ENCODE measurements around the gene ADGRL4.

DNA sequence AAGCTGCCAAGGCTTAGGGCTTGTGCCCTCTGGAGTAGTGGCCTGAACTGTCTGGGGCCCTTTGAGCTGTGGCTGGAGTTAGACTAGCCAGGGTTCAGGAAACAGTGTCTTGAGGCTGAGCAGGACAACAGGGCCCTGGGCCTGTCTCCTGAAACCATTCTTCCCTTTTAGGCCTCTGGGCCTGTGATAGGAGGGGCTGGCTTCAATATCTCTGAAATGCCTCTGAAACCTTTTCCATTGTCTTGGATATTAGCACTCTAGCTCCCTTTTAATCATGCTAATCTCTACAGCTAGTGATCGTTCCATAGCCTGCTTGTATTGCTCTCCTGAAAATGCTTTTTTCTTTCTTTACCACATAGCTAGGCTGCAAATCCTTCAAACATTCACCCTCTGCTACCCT is 135.3 kb downstream of the ADGRL4 start:
- TF ChIP-seq, protein P1, sequence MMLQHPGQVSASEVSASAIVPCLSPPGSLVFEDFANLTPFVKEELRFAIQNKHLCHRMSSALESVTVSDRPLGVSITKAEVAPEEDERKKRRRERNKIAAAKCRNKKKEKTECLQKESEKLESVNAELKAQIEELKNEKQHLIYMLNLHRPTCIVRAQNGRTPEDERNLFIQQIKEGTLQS (IDR thresholded peaks at IDR 0.05) = no peak
- TF ChIP-seq EZH2 (IDR thresholded peaks at IDR 0.05) = no peak
- TF ChIP-seq, protein P2, sequence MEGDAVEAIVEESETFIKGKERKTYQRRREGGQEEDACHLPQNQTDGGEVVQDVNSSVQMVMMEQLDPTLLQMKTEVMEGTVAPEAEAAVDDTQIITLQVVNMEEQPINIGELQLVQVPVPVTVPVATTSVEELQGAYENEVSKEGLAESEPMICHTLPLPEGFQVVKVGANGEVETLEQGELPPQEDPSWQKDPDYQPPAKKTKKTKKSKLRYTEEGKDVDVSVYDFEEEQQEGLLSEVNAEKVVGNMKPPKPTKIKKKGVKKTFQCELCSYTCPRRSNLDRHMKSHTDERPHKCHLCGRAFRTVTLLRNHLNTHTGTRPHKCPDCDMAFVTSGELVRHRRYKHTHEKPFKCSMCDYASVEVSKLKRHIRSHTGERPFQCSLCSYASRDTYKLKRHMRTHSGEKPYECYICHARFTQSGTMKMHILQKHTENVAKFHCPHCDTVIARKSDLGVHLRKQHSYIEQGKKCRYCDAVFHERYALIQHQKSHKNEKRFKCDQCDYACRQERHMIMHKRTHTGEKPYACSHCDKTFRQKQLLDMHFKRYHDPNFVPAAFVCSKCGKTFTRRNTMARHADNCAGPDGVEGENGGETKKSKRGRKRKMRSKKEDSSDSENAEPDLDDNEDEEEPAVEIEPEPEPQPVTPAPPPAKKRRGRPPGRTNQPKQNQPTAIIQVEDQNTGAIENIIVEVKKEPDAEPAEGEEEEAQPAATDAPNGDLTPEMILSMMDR (IDR thresholded peaks at IDR 0.05 in 2 of 3, conservative IDR thresholded peaks at IDR 0.05 in 1 of 3; ENCODE audit: borderline replicate concordance in 1 of 3, insufficient read depth in 1 of 3, low read depth in 2 of 3, low read length in 2 of 3) = no peak
- TF ChIP-seq POLR2A (IDR thresholded peaks at IDR 0.05; ENCODE audit: borderline replicate concordance, extremely low read depth, insufficient read depth, insufficient read length) = no peak
- no peak for TF ChIP-seq POLR2AphosphoS5 (IDR thresholded peaks at IDR 0.05; ENCODE audit: low read depth, low read length)
- TF ChIP-seq, protein P3, sequence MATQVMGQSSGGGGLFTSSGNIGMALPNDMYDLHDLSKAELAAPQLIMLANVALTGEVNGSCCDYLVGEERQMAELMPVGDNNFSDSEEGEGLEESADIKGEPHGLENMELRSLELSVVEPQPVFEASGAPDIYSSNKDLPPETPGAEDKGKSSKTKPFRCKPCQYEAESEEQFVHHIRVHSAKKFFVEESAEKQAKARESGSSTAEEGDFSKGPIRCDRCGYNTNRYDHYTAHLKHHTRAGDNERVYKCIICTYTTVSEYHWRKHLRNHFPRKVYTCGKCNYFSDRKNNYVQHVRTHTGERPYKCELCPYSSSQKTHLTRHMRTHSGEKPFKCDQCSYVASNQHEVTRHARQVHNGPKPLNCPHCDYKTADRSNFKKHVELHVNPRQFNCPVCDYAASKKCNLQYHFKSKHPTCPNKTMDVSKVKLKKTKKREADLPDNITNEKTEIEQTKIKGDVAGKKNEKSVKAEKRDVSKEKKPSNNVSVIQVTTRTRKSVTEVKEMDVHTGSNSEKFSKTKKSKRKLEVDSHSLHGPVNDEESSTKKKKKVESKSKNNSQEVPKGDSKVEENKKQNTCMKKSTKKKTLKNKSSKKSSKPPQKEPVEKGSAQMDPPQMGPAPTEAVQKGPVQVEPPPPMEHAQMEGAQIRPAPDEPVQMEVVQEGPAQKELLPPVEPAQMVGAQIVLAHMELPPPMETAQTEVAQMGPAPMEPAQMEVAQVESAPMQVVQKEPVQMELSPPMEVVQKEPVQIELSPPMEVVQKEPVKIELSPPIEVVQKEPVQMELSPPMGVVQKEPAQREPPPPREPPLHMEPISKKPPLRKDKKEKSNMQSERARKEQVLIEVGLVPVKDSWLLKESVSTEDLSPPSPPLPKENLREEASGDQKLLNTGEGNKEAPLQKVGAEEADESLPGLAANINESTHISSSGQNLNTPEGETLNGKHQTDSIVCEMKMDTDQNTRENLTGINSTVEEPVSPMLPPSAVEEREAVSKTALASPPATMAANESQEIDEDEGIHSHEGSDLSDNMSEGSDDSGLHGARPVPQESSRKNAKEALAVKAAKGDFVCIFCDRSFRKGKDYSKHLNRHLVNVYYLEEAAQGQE (IDR thresholded peaks at IDR 0.05; ENCODE audit: low read depth) = no peak
- TF ChIP-seq SRF (IDR thresholded peaks at IDR 0.05; ENCODE audit: low read depth) = no peak
- TF ChIP-seq ZFX (IDR thresholded peaks at IDR 0.05) = no peak
- TF ChIP-seq JUND (IDR thresholded peaks at IDR 0.05) = no peak
- TF ChIP-seq SP1 (IDR thresholded peaks at IDR 0.05; ENCODE audit: low read depth) = no peak
- no peak for TF ChIP-seq FOSL1 (IDR thresholded peaks at IDR 0.05; ENCODE audit: low read depth)

Measured in HCT116 (cell line).